G401.6 (cell line): ENCODE measurements around the gene CEP126.

Source experiments
- FAIRE-seq: peaks from 2 replicates; lab custom pipeline; 2012; peaks lifted over from hg19 to GRCh38; lab: Jason Lieb, UNC

The CEP126 gene

DNA sequence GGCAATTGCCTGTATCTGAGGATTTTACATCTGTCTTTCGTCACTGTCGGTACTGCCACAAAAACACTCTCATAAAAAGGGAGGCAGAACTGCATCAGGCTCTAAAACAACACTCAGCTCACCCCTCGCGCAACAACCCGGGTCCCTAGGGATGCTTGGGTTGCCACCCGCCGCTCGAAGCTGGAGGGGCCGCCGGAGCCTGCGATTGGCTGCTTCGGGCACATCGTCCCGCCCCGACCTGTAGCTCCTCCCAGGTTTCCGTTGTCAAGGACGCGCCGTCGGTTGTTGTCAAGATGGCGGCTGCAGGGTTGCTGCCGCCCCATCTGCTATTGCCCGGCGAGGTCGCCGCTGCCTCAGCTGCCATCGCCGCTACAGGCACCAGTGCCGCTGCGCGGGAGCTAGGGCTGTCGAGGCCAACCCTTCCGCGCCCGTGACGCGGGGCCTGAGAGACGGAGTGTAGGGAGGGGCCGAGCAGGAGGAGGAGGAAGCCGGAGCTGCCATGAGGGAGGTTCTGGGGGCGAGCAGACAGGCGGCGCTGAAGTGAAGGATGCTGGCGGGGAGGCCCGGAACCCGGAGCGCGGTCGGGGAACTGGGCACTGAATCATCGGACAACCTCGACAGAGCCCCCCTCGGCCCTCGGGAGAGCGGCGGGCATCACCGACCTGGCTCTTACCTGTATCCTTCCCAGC lies at the start of gene CEP126:
TSS of gene CEP126 (plus strand) at position 273 of the 689 bp plus-strand sequence. CDS start at position 548, 275 bp downstream.
- FAIRE-seq = peak; percentile 92

DNA sequence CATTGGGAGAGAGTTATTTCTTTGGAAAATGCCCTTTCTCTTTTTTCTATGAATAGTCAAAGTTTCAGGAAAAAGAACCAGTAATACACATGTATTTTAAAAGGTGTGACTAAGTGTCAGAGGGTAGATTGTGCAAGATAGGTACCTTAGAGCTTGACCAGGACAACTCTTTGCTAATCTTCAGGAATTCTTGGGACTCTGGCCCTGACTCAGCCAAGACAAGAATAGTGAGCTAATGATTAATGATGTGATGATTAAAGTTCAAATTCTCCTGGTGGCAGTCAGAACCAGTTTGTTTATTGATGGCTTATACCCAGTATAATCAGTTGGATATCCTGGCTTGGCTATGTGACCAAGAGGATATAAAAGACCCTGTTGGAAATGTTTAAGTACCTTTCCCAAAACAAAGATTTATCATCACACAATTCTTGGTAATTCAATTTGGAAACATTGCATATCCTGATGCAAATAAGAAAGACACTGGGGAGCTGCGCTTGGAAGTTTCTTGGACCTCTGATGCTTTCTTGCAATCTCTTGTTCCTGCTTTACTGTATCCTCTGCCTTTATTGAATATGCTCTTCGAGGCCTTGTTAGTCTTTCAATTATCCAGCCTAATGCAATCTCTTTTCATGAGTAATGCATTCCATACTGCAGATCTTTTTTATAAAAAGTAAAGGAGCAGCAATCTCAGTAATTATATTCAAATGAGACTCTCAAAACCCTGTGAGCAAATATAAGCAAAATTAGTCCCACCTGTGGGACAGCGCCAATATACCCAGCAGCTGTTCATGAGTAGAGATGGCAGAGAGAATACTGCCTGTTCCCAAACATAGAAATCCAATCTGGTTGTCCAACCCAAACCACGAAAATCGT lies 48.0 kb upstream of the CEP126 start:
- FAIRE-seq = no peak

DNA sequence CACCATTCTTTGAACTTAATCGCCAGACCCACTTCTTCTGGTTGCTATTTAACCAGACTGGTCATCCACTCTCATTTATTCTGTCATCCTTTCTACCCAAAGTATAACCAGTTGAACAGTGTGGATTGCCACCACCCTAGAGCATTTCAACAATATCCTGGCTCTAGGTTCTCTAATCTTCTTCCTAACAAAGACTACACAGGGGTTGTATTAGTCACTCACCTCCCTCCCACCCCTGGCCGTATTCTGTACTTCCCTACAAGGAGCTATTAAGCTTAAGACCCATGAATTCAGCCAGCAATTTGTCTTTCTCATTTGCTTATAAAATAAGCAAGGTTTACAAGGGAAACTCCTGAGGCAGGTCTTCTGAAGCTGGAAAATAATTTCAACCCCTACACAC lies 46.9 kb upstream of the CEP126 start:
- no peak for FAIRE-seq

DNA sequence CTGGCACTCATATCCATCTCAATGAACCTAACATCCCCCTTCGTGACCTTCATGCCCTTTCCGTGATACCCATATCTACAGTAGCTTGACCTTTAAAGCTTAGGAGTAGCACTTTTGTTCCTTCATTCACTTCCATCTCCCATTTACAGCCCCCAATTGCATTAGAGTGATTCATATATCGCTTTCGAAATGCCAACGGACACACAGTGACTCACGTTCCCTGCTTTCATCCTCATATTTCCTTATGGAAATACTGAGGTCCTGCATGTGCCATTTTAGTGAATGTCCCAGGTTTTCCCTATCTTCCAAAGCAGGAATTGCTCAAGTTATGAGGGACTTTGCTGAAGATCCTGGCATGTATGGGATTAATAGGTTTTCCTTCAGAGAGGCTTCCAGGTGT lies 44.3 kb upstream of the CEP126 start:
- no peak for FAIRE-seq

DNA sequence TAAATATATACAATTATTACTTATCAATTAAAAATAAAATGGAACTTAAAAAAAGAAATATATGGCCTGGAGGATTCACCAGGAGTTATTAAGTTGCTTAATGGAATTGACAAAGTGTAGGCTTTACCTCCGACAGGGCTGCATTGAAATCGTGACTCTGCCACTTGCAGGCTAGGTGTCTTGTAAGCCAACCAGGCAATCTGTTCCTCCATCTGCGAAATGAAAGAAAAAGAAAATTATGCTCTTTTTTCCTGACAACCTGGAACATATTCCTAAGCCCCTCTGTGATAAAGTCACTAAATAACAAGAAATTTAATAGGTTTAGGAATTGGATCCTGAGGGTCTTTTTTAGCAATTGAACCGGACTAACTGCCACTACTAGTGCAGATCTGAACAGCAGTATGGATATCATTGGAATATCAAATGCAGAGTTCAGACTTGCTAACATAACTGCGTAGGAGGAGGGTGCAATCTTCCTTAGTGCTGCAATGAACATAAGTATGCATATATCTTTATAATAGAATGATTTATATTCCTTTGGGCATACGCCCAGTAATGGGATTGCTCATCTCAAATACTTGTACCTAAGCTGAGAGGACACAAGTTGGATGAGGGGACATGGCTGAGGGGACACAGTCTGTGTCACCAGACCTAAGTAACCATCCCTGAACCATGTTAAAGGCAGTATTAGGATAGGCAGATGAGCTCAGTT lies 42.5 kb upstream of the CEP126 start:
- FAIRE-seq = no peak

DNA sequence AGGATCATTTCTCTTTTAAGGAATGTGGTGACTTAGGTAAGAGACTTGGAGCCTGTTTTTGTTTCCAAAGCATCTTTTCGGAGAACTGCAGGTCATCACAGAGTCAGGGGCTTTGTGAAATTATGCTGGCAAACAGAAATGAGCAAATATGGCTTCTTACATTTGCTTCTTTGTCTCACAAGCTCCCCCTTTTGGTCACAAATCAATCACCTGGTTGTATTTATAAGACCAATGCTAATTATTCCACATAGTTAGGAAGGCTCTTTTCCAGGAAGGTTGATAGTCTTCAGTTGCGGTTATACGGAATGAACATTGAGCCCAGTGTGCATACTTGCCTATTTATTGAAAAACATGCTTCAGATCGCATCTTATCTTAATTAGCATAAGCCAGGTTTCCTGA lies 34.6 kb upstream of the CEP126 start:
- FAIRE-seq = no peak

DNA sequence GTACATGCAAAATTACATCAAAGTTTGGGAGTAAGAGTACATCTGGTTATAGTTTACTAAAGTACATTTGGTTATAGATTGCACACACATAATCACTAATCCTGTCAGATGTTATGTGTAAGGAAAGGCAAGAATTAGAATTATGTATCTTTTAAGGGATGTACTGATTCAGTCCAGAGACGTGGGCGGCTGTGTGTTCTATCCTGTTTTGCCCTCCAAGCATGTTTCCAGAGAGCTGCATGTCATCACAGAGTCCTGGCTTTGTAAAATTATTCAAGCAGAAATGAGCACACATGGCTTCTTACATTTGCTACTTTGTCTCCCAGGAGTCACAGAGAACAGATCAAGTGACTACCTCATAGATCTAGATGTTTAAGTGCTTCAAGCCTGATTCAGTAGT lies 33.2 kb upstream of the CEP126 start:
- FAIRE-seq = no peak

- no peak for FAIRE-seq
Observed at GRCh38 chr11:101885631-101886030, 29.2 kb upstream of the CEP126 start.

GRCh38 chr11:101889767-101890166 lies 25.0 kb upstream of the CEP126 start:
- no peak for FAIRE-seq

- FAIRE-seq = no peak
Observed at GRCh38 chr11:101894505-101894904, 20.3 kb upstream of the CEP126 start.

- FAIRE-seq = no peak
Observed at GRCh38 chr11:101907815-101908214, 7.0 kb upstream of the CEP126 start.

- no peak for FAIRE-seq
Observed at GRCh38 chr11:101909087-101909486, 5.7 kb upstream of the CEP126 start.

DNA sequence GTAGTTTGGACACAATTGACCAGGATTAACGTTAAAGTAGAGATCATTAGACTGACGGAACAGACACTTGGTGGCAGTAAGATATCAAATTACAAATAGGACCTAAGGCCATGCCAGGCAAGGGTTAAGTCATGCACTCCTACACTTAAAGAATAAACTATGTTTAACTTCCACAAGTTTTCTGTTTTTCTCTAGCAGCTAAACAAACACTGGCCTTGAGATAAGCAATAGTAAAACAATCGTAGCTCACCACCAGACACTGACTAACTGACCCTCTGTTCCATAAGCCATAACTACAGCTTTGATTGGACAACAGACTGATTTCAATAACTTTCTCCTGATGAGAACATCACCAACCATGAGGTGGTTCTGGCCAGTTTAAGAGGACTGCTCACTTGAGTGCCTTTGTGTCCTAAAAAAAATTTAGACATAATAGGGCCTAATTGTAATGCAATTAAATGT lies 2.0 kb upstream of the CEP126 start:
- no peak for FAIRE-seq

DNA sequence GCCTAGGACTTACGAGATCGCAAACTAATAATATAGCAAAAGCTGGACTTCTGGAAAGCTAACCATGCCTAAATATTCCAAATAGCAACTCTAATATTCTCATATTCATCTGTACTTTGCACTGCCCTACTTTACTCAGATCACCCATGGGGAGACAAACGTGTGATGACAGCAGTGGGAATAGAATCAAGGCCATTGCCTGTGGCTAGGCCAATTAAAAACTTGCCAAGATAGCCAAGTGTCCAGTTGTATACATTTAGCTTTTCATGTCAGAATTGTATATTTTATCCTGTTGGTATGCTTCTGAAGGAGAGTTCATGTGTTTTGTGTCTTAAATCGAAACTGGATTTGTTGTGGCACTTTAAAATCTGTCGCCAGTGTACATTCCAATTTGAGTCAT lies 1.2 kb upstream of the CEP126 start:
- no peak for FAIRE-seq

DNA sequence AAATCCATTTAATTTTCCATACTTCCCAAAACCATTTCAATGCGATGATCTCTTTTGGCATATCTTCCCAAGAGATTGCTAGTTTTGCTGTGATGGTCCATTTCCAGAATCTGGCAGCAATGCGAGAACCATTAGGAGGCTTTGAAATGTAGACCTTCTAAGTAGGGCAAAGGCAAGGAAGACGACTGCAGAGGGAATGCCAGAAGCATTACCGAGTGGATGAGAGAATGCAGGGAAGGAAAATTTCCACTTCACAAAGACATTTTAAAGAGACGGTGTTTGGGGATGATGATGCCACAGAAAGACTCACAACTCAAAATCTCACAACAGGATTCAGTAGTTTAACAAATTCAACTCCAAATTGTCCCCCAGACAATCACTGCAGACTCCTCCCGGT lies 471 bp upstream of the CEP126 start:
- FAIRE-seq = no peak

DNA sequence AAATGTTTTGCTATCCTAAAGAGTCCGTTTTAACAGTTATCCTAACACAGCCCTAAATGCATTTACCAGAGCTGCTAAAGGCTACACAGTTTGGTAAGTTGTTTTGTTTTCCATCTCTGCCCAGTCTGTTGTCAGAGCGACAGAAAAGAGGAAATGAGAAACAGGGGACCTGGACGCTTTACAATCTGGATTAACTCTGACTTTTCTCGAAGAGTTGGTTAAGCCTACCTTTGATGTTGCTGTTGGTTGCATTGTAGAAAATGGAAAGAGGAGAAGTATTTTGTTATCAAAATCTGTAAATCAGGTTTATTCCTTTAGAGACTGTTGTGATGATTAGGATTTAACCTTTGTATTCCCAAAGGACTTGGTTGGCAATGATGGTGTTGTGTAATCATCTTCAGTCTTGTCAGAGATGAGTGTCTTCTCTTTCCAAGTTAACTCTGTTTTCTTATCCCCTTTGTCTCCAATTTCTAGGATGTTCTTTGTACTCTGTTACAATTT lies 1.0 kb downstream of the CEP126 start:
- no peak for FAIRE-seq

GRCh38 chr11:101916422-101916821 lies 1.6 kb downstream of the CEP126 start, which contains the start of gene ANGPTL5:
Gene ANGPTL5, minus strand, starts transcription at chr11:101916522. Its CDS starts 8,613 bp downstream, at chr11:101907909.
- no peak for FAIRE-seq

DNA sequence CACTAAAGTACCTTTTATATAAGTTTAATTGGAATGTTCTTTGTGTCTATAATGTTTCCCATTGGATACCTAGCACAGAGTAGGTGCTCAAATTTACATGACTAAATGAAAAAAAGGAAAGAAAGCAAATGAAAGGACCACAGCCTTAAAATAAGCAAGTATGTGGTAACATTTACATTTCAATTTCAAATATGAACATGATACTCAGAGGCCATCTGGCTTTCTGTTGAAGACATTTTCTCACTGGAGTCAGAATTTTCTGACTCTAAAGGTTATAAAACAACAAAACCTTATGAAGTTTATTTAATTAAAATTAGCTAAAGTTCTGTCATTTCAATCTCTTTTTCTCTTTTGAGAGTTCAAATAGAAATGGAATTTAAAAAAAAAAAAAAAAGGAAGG lies 2.4 kb downstream of the CEP126 start:
- no peak for FAIRE-seq

DNA sequence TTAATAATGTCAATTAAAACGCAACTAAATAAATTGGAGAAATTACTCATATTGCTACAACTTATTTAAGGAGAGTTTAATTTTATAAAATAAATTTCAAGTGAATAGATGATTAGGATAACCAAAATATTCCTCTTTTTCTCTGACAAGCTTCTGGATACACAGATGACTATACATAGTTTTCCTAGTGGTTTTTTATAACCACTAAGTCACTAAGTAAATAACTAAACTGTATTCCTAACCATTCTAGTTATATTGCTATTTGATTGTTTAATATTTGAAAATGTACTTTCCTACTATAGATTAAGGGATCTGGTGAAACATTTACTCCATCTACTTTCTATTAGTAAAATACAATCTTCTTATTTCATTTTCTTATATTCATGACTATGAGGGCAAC lies 6.2 kb downstream of the CEP126 start:
- peak; percentile 62 for FAIRE-seq

DNA sequence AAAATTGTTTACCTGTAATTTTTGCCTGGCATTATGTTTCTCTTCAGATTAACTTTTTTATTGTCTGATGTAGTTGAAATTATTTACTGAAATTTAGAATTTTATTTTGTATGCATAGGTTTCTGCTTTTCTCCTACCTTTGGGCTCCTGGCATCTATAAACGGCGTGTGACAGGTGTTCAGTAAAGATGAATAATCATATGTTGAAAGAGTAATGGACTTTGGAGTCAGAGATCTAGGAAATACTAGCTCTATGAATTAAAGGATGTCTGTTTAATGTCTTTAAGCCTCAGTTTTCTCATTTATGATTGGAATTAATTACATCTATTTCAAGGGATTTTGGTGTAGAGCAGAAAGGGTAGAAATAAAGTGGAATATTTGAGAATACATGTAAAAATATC lies 8.7 kb downstream of the CEP126 start:
- no peak for FAIRE-seq

GRCh38 chr11:101929294-101929915 lies 14.6 kb downstream of the CEP126 start:
- FAIRE-seq = no peak

DNA sequence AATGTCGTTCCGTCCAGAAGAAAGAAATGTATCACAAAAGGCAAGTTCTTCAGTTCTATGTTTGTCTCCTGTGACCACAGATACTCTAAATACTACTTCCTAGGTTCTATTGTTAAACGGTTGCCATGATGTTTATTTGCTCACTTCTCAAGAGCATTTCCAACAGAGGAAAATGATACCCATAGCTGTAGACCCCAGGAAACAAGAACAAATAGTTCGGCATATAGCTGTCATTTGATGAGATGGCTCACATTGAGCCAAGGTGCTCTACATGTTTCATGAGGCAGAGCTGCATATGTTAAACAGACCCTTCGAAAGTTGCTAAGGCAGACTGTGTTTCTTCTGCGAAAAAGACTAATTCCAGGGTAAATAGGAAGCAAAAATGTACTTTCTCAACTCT lies 16.9 kb downstream of the CEP126 start:
- FAIRE-seq = no peak
